PFSK-1 (cell line): ENCODE measurements around the gene MFSD11. TPM values are rescaled to one million over a fixed set of nuclear protein-coding genes. Genes with fewer than 3 reads are reported as not detected.

Source experiments
- FOXP2 ChIP-seq: optimal IDR thresholded peaks from 2 replicates; pipeline ENCODE3; 2011; ENCODE audit warnings: borderline replicate concordance, control low read depth, inconsistent platforms; ENCODE audit not compliant: insufficient read depth; ENCODE audit errors: extremely low read length, extremely low read depth
- POLR2AphosphoS5 ChIP-seq: IDR thresholded peaks from 2 replicates; pipeline ENCODE4 v1.6.1; 2012; ENCODE audit warnings: low read depth, mild to moderate bottlenecking, control low read depth, low read length, moderate library complexity
- SIN3A ChIP-seq: IDR thresholded peaks from 2 replicates; pipeline ENCODE4 v1.6.1; 2012; ENCODE audit warnings: mild to moderate bottlenecking, low read length, moderate library complexity, borderline replicate concordance; ENCODE audit not compliant: insufficient read depth
- TAF1 ChIP-seq: IDR thresholded peaks from 2 replicates; pipeline ENCODE4 v1.6.1; 2012; ENCODE audit warnings: low read length, control low read depth, borderline replicate concordance; ENCODE audit not compliant: insufficient read depth
- polyA plus RNA-seq: library from polyadenylated mRNA; unstranded; fragments of >200 nt; gene quantifications from one replicate; pipeline ENCODE4 v1.2.1, GENCODE V29; 2012; ENCODE audit warnings: low read depth, missing spikeins; ENCODE audit not compliant: insufficient read length
- TF ChIP-seq, protein P1 (sequence below), 2 experiments: IDR thresholded peaks; 2 replicates each; pipeline versions ENCODE4 v1.6.1 to v1.8.0; 2011 to 2012; ENCODE audit warnings: low read depth in 2 of 2, low read length in 2 of 2, control low read depth in 1 of 2, inconsistent platforms in 1 of 2, mild to moderate bottlenecking in 1 of 2, moderate library complexity in 1 of 2; ENCODE audit not compliant: insufficient read depth in 1 of 2

Gene MFSD11
- 8.5 TPM for polyA plus RNA-seq

DNA sequence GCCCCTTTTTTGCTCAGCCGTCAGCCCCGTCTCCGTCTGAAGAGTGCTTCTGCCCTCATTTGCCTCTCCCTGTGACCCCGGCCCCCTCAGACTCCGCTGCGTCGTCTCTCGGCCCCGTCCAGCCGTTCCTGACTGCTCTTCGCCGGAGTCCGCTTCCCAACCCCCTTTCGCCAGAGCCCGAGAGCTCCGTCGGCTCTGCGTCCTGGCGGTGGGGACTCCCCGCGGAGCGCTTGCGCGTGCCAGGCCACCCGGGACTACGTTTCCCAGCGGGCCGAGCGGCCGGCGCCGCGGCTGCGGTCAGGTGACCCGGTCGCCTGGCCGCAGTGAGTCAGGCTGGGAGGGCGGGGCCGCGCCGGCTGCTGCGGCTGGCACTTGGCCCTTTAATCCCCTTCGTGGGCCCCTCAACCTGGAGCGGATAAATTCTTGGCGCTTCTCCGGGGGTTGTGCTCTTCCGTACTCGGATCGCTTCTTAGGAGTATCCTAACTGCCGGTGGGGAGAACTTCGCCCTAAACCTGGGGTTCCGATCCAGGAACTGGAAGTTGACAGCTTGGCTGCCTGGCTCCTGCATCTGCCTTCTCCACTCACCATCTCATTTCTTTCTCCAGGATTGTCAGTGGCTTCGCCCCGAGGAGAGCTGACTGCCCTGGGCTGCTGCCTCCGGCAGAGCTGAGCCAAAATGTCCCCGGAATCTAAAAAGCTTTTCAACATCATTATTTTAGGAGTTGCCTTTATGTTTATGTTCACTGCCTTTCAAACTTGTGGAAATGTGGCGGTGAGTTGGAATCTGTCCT, at the start of gene MFSD11:
Gene MFSD11, plus strand, starts transcription at position 444 of the 792 bp plus-strand sequence. Its CDS starts 234 bp downstream, at position 678.
- TF ChIP-seq TAF1, result peak; percentile 38; the same call in 1 of the 2 replicates
- TF ChIP-seq SIN3A, result peak; percentile 96; the same call in 1 of the 2 replicates
- TF ChIP-seq POLR2AphosphoS5, result peak; percentile 81
- TF ChIP-seq, protein P1, sequence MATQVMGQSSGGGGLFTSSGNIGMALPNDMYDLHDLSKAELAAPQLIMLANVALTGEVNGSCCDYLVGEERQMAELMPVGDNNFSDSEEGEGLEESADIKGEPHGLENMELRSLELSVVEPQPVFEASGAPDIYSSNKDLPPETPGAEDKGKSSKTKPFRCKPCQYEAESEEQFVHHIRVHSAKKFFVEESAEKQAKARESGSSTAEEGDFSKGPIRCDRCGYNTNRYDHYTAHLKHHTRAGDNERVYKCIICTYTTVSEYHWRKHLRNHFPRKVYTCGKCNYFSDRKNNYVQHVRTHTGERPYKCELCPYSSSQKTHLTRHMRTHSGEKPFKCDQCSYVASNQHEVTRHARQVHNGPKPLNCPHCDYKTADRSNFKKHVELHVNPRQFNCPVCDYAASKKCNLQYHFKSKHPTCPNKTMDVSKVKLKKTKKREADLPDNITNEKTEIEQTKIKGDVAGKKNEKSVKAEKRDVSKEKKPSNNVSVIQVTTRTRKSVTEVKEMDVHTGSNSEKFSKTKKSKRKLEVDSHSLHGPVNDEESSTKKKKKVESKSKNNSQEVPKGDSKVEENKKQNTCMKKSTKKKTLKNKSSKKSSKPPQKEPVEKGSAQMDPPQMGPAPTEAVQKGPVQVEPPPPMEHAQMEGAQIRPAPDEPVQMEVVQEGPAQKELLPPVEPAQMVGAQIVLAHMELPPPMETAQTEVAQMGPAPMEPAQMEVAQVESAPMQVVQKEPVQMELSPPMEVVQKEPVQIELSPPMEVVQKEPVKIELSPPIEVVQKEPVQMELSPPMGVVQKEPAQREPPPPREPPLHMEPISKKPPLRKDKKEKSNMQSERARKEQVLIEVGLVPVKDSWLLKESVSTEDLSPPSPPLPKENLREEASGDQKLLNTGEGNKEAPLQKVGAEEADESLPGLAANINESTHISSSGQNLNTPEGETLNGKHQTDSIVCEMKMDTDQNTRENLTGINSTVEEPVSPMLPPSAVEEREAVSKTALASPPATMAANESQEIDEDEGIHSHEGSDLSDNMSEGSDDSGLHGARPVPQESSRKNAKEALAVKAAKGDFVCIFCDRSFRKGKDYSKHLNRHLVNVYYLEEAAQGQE (IDR thresholded peaks at IDR 0.05; ENCODE audit: insufficient read depth in 1 of 2, low read depth in 2 of 2, low read length in 2 of 2), result 0 out of 4 replicates have a peak, but pooled peaks of 1 of the 2 experiments have one; percentile 24
- peak; percentile 49 for TF ChIP-seq FOXP2

DNA sequence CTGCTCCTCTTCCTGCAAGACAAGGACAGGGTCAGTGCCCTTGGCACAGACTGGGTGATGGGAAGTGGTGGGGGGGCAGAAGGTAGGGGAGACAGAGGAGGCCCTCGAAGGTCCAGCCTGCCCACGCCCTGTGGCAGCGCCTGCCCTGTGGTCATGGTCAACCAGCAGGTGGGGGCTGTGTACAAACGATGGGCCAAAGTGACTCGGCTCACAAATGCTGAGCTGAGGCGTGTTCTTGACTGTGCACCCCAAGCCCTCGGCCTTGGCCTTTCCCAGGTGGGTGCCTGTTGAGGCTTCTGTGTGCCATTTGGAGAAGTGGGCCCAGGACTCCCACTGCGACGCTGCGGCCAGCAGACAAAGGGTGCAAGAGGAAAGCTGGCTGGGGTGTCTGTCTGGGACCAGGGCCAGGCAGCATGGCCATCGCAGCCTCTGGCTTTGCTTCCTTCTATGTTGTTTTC, 49.7 kb upstream of the MFSD11 start:
- TF ChIP-seq FOXP2 (peak; percentile 63), TAF1 (no peak)

DNA sequence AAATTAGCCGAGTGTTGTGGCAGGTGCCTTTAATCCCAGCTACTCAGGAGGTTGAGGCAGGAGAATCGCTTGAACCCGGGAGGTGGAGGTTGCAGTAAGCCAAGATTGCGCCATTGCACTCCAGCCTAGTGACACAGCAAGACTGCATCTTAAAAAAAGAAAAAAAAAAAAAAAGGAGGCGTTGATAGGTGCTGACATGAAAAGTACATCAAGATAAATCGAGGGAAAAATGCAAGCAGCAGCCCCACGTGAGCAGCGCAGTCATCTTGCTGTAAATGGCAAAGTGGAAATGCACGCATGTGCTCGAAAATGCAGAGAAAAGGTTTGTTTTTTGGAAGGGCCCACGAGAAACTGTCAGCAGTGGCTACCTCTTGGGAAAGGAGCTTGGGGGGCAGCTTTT, 48.1 kb upstream of the MFSD11 start:
- no peak for TF ChIP-seq SIN3A
- no peak for TF ChIP-seq TAF1
- no peak for TF ChIP-seq FOXP2
- TF ChIP-seq, protein P1 (IDR thresholded peaks at IDR 0.05; ENCODE audit: insufficient read depth in 1 of 2, low read depth in 2 of 2, low read length in 2 of 2), result no peak
- TF ChIP-seq POLR2AphosphoS5, result no peak

DNA sequence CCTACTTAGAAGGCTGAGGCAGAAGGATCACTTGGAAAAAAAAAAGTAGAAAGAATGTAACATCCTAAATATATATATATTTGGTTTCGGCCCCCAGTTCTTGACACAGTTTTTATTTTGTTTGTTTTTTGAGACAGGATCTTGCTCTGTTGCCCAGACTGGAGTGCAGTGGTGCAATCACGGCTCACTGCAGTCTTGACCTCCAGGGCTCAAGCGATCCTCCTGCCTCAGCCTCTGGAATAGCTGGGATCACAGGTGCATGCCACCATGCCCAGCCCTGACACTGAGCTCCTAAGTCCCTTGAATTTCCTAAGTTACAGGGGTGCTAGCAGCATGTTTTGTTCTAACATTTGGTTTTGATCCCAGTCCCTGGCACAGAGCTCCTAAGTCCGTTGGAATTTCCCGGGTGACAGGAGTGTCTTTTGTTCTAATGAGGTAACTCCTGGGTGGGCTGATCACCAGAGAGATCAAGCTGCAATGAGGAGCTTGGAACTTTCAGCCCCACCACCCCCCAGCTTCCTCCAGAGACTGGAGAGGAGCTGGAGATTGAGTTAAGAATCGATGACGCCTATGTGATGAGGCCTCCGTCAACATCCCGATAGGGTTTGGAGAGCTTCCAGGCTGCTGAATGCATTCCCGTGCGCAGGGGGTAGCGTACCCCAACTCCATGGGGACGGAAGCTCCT, 47.2 kb upstream of the MFSD11 start:
- TF ChIP-seq, protein P1 (IDR thresholded peaks at IDR 0.05; ENCODE audit: insufficient read depth in 1 of 2, low read depth in 2 of 2, low read length in 2 of 2), result no peak
- TF ChIP-seq SIN3A (no peak), POLR2AphosphoS5 (no peak), FOXP2 (no peak), TAF1 (no peak)

DNA sequence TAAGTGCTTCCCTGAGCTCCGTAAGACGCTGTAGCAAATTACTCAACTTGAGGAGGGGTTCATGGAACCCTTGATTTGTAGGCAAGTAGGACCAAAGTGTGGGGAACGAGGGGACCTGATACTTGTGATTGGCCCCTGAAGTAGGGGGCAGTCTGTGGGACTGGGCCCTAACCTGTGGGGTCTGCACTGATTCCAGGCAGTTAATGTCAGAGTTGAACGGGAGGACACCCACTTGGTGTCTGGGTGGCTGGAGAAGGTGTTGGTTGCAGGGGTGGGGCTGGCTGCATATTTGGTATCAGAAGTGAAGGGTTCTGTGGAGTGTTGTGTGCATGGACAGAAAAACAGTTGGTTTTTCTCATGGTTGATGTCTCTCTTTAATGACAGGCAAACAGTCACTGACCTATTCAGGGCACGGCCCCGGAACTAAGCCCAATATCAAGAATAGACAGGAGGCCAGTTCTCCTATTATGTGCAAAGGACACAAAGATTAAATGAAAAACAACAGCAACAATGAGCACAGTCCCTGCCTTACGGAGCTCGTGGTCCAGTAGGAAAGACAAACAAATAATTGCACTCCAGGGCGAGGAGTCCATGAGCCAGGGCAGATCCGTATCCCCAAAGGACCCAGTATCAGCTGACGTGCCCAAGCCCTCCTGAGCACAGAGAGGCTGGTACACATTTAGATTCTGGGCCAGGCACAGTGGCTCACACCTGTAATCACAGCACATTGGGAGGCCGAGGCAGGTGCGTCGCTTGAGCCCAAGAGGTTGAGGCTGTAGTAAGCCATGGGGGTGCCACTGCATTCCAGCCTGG, 46.3 kb upstream of the MFSD11 start:
- TF ChIP-seq SIN3A (no peak), FOXP2 (no peak), TAF1 (no peak), POLR2AphosphoS5 (no peak)
- TF ChIP-seq, protein P1 (IDR thresholded peaks at IDR 0.05; ENCODE audit: insufficient read depth in 1 of 2, low read depth in 2 of 2, low read length in 2 of 2), result no peak
